ENCODE results near the gene TMEM117. TPM values are rescaled to one million over a fixed set of nuclear protein-coding genes. Genes with fewer than 3 reads are reported as not detected.
"Not testable (repeated sequence)": the region's sequence is repeated elsewhere in the genome, so short reads cannot be mapped to it uniquely, and the experiment has no call there.

The TMEM117 gene
- total RNA-seq, 6 experiments from 2014 or later = 2.4 to 15.3 (median 3.1) TPM

- H3K27me3 ChIP-seq = no peaks in the 10 kb centered on the region
Measured at GRCh38 chr12:44026046-44026445, 190.2 kb downstream of the TMEM117 start.

DNA sequence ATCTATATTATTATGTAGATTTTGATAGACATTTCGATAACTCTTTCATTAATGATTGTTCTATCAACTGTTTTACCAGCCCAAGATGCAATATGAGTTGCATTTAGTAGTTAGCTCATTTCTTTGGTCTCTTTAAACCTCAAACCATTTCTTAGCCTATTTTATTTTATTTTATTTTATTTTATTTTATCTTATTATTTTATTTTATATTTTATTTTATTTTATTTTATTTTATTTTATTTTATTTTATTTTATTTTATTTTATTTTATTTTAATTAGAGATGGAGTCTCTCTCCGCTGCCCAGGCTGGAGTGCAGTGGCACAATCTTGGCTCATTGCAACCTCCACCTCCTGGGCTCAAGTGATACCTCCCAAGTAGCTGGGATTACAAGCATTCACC is 191.0 kb downstream of the TMEM117 start:
- H3K9me3 ChIP-seq; H3K4me3 ChIP-seq; H3K36me3 ChIP-seq; H3K27ac ChIP-seq; H3K4me1 ChIP-seq; ATAC-seq; intact Hi-C loops (cut with DNase I); H3K27me3 ChIP-seq; DNase-seq: not testable (repeated sequence)
- 95% methylated on average over 2 of the region's 2 CpGs for WGBS (ENCODE audit: insufficient coverage, low coverage, low lambda C conversion rate, missing lambda C conversion rate)

More at GRCh38 chr12:44026046-44026445, 190.2 kb downstream of the TMEM117 start:
- WGBS (ENCODE audit: insufficient coverage, low coverage, low lambda C conversion rate, missing lambda C conversion rate) = 100% methylated on average over 2 of the region's 2 CpGs
- H3K27ac ChIP-seq = no peak overlapping the region
- intact Hi-C loops (cut with DNase I) = no loop called here
- TF ChIP-seq POLR2A (IDR thresholded peaks at IDR 0.05) = no peak
- TF ChIP-seq, protein P1, sequence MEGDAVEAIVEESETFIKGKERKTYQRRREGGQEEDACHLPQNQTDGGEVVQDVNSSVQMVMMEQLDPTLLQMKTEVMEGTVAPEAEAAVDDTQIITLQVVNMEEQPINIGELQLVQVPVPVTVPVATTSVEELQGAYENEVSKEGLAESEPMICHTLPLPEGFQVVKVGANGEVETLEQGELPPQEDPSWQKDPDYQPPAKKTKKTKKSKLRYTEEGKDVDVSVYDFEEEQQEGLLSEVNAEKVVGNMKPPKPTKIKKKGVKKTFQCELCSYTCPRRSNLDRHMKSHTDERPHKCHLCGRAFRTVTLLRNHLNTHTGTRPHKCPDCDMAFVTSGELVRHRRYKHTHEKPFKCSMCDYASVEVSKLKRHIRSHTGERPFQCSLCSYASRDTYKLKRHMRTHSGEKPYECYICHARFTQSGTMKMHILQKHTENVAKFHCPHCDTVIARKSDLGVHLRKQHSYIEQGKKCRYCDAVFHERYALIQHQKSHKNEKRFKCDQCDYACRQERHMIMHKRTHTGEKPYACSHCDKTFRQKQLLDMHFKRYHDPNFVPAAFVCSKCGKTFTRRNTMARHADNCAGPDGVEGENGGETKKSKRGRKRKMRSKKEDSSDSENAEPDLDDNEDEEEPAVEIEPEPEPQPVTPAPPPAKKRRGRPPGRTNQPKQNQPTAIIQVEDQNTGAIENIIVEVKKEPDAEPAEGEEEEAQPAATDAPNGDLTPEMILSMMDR (IDR thresholded peaks at IDR 0.05) = no peak
- ATAC-seq (no peak), DNase-seq (no peak)
- no peak overlapping the region for H3K4me3 ChIP-seq
- H3K9me3 ChIP-seq = no peaks in the 10 kb centered on the region
- H3K4me1 ChIP-seq = no peaks in the 10 kb centered on the region
- H3K36me3 ChIP-seq = no peaks in the 10 kb centered on the region

DNA sequence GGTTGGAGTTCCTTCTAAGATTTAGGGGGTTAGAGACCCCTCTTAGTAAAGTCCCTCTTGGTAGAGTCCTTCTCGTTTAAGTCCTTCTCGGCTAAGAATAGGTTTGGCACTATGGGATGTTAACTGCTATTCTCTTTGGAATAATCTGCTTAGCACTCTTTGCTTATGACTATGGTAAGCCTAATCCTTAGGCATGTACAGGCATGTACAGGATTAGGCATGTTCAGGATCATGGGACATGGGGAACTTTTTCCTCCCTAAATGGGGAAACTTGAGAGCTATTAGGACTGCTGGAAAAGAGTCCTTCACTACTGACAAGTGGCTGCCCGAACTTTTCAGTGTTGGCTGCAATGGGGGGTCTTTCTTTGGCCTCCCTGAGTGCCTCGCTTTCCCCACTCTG is 193.3 kb downstream of the TMEM117 start:
- Histone ChIP-seq H3K4me3 (no peak overlapping the region), H3K9me3 (no peaks in the 10 kb centered on the region), H3K27ac (no peak overlapping the region), H3K27me3 (no peaks in the 10 kb centered on the region), H3K4me1 (no peaks in the 10 kb centered on the region), H3K36me3 (no peaks in the 10 kb centered on the region)
- WGBS (ENCODE audit: insufficient coverage, low coverage, low lambda C conversion rate, missing lambda C conversion rate) = 100% methylated on average over 4 of the region's 4 CpGs
- TF ChIP-seq POLR2A (IDR thresholded peaks at IDR 0.05) = no peak
- TF ChIP-seq, protein P1 (IDR thresholded peaks at IDR 0.05) = no peak
- ATAC-seq = no peak
- DNase-seq = no peak
- intact Hi-C loops (cut with DNase I) = no loop called here

DNA sequence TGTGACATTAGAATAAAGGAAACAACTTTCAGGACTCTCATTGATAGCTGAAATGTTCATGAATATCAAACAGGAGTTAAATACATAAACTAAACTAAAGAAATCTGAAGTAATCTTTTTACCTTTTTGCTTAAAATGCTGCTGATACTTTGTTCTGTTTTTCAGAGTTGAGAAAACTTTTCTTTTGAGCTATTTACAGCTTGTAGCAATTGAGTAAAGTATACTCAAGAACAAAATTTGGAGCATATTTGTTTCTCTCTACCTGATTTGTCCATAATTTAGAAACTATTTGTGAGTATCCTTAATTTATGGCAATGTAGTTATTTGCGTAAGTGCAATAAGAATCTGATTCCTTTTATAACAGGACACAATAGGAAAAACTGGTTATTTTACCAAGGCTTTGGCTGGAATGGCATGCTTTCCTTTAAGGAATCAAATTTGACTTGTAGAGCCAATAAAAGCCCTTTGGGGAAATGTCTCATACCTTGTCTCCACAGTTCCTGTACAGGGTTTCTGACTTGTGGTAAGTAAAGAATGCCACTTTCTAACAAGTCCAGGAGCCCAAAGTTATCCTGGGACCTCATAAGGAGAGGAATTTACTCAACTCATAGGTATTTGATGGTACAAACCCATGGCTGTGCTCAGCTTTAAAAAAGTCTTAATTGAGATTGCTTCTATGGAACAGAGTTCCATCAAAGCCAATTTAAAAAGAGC is 195.7 kb downstream of the TMEM117 start:
- Histone ChIP-seq H3K27me3 (no peaks in the 10 kb centered on the region), H3K4me3 (no peak overlapping the region), H3K9me3 (no peaks in the 10 kb centered on the region), H3K36me3 (no peaks in the 10 kb centered on the region), H3K4me1 (no peaks in the 10 kb centered on the region), H3K27ac (no peak overlapping the region)
- no peak for DNase-seq
- no peak for TF ChIP-seq POLR2A (IDR thresholded peaks at IDR 0.05)
- TF ChIP-seq, protein P1 (IDR thresholded peaks at IDR 0.05) = no peak
- WGBS (ENCODE audit: insufficient coverage, low coverage, low lambda C conversion rate, missing lambda C conversion rate) = 100% methylated on average over 1 of the region's 1 CpG
- intact Hi-C loops (cut with DNase I) = no loop called here
- no peak for ATAC-seq

DNA sequence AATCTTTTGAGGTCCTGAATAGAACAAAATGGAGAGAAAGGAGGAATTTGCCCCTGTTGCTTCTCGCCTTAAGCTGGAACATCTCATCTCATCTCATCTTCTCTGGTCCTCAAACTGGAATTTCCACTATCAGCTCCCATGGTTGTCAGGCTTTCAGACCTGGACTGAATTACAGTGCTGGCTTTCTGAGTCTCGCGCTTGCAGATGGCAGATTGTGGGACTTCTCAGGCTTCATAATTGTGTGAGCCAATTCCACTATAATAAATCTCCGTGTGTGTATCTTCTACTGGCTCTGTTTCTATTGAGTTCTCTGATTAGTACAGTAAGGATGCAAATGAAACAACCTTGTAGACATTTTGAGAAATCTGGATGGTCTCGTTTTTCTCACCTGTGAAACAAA is 199.0 kb downstream of the TMEM117 start:
- intact Hi-C loops (cut with DNase I) = no loop called here
- TF ChIP-seq, protein P1 (IDR thresholded peaks at IDR 0.05) = no peak
- TF ChIP-seq POLR2A (IDR thresholded peaks at IDR 0.05) = no peak
- Histone ChIP-seq H3K36me3 (no peaks in the 10 kb centered on the region), H3K4me1 (no peaks in the 10 kb centered on the region), H3K27ac (no peak overlapping the region), H3K9me3 (no peaks in the 10 kb centered on the region), H3K27me3 (no peaks in the 10 kb centered on the region), H3K4me3 (no peak overlapping the region)
- ATAC-seq (no peak), DNase-seq (no peak)
- WGBS (ENCODE audit: insufficient coverage, low coverage, low lambda C conversion rate, missing lambda C conversion rate) = 87% methylated on average over 5 of the region's 5 CpGs
